Prostate gland (tissue), 2 donors: ENCODE measurements around the gene TAF11L4.
"Not testable (repeated sequence)": the region's sequence is repeated elsewhere in the genome, so short reads cannot be mapped to it uniquely, and the experiment has no call there.

ENCODE experiments used
- POLR2AphosphoS5 ChIP-seq: sonication (generic); formaldehyde crosslinking; IDR thresholded peaks from one replicate; pipeline ENCODE4 v1.6.1; 2017; ENCODE audit warnings: antibody characterized with exemption
- TF ChIP-seq, protein P1 (sequence below), 4 experiments: fragments of 200-600 bp in 2 of 4; fragments of 450-650 bp in 2 of 4; sonication (generic) in 2 of 4; IDR thresholded peaks; 1 replicate in 3 of 4; 2 replicates in 1 of 4; pipeline ENCODE4 v1.5.1; 2016 to 2019; ENCODE audit warnings: antibody characterized with exemption in 4 of 4, mild to moderate bottlenecking in 2 of 4, moderate library complexity in 2 of 4

DNA sequence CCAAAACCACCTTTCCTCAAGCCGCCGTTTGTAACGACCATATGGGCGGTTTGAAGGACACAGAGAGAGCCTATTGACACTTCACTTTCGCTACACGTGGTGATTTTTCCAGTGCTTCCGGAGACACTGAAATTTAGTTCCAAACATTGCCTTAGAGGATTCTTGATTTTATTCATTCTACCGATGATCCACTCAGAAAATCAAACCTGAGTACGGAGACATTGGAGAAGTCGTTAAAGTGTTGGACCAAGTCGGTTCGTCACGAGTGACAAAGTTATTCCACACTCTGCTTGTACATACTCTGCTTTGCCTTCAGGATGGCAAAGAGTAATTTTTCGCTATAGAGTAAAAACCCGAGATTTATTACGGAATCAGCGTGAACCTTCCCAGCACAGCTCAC is 4.9 kb downstream of the TAF11L4 start:
- TF ChIP-seq, protein P1, sequence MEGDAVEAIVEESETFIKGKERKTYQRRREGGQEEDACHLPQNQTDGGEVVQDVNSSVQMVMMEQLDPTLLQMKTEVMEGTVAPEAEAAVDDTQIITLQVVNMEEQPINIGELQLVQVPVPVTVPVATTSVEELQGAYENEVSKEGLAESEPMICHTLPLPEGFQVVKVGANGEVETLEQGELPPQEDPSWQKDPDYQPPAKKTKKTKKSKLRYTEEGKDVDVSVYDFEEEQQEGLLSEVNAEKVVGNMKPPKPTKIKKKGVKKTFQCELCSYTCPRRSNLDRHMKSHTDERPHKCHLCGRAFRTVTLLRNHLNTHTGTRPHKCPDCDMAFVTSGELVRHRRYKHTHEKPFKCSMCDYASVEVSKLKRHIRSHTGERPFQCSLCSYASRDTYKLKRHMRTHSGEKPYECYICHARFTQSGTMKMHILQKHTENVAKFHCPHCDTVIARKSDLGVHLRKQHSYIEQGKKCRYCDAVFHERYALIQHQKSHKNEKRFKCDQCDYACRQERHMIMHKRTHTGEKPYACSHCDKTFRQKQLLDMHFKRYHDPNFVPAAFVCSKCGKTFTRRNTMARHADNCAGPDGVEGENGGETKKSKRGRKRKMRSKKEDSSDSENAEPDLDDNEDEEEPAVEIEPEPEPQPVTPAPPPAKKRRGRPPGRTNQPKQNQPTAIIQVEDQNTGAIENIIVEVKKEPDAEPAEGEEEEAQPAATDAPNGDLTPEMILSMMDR (IDR thresholded peaks at IDR 0.05): not testable (repeated sequence)
- not testable (repeated sequence) for TF ChIP-seq POLR2AphosphoS5
